HG02588 (cell line): ENCODE measurements around the gene SLC23A3.

Source experiments
- ATAC-seq: cut with Tn5 transposase; IDR thresholded peaks from one replicate; pipeline ENCODE4 v1.9.1; 2021; ENCODE audit warnings: mild to moderate bottlenecking, moderate library complexity; ENCODE audit not compliant: unreplicated experiment

The SLC23A3 gene

DNA sequence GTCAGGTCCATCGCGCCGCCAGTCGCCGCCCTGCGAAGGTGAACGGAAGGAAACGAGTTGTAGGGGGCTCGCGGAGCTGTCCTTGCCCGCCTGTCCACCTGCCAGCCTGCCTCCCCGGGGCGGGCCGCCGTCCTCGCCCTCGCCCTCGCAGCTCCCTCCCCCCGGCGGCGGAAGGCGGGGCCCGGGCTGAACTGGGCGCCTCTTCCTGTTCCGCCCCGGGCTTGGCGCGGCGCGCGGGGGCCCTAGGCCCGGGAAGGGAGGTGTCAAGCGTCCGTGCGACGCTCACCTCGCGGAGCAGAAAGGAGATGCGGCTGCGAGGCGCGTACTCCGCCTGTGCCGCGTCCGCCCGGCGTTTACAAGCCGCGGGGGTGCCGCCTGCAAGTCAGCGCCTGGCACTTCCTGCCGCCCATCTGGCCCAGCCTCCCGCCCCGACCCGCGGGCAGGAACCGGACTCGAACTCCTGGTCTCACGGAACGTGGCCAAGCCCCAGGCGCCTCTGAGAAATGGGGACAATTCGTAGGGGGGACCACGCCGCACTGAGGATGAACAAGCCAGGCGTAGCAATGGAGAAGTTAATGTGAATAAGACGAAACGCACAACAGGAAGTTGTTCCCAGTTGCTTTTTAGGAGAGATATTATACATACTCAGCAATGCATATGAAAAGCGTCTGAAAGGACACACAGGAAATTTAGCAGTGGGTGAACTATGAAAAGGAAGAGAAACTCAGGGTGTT lies 7.2 kb upstream of the SLC23A3 start, which contains the start of gene CNPPD1:
TSS of gene CNPPD1 (minus strand) at position 108 of the 734 bp plus-strand sequence. CDS start at position 11, 97 bp downstream.
- peak; percentile 68 for ATAC-seq

DNA sequence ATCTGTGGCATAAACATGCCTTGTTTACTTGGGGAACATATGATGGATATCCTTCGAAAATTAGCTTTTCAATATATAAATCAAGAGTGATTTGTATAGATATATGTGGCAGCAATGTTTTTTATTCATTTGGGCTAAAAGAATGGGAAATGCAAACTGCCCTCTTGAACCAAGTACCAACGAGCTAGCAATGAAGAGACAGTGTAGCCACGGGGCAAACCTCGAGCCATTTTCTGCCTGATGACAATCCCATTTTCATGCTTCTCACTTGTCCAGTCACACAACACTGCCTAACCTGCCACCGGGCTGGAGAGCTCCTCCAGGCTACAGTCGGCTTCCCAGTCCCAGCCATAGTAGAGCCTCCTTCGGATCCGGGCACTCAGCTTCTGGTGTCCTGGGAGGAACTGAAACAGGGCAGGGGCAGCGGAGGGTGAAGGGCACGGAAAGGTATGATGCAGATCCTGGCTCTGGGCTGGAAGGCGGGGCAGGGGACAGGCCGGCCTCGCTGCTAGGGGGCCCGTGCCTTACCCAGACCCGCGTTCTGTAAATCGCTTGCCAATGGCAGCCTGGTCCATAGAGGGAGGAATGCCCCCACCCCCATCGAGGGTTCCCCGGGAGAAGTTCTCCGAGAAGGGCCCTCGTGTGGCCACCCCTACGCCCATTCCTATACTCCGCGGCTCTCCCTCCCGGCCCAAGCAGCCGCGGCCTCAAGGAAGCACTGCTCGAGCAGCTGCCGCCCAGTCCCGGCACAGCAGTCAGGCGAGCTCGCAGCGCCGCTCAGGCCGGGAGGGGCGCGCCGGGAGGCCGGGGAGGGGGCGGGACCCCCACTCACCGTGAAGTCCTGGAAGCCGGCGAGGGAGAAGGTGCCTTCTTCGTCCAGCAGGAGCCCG lies 6.3 kb upstream of the SLC23A3 start:
- ATAC-seq, result peak; percentile 18

DNA sequence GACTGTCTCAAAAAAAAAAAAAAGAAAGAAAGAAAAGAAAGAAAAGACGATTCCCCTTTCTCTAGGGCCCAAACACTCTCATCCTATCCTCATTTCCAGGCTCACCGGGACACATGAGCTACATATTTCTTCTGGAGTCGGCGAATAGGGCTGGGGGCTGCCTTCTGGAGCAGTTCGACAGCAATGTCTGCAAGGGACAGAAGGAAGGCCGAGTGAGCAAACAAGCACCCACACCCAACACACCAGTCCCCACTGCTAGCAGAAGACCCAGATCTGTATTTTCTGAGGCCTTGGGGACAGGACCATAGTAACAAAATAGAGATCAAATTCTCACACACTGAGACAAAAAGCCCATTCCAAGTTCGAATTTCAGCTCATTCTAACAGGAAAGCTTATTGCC lies 5.7 kb upstream of the SLC23A3 start:
- no peak for ATAC-seq

GRCh38 chr2:219174801-219175200 lies 5.0 kb upstream of the SLC23A3 start:
- ATAC-seq, result no peak

GRCh38 chr2:219174146-219174545 lies 4.3 kb upstream of the SLC23A3 start:
- ATAC-seq, result no peak

DNA sequence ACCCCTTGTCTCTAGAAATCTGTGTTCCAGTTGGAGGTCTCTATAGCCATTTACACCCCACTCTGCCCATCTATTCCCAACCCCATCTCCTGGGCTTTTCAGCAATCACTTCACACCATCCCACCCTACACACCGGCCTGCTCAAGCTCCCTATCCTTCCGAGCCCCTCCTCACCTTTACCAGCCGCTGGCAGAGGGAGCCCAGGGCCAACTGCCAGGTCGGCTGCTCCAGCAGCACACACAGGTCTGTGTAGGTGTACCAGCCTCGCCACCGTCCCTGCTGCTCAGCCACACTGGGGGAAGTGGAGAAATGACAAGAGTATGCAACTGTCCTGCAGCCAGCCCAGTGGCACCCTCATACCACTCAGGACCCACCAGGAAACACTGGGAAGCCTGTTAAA lies 3.3 kb upstream of the SLC23A3 start:
- no peak for ATAC-seq

- ATAC-seq, result no peak
These were observed 2.7 kb upstream of the SLC23A3 start for GRCh38 chr2:219172231-219173154.

- ATAC-seq, result no peak
These were observed 1.4 kb upstream of the SLC23A3 start for GRCh38 chr2:219171231-219171651.

DNA sequence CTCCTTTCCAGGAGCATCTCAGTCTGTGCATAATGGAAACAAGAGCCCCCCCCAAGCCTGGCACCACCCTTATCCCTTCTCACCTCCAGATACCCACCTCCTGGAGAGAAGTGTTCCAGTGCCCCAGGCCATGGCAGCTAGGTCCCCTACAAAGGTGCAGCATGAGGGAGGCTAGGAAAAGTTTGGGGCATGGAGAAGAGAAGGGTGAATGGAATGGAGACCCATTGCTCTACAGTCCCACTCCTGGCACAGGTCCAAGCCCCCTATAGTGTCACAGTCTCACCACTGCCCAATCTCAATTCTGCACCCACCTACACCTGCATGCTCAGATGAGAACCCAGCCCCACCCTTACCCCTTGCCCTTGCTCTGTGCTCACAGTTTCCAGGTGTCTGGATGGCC lies 897 bp downstream of the SLC23A3 start:
- no peak for ATAC-seq

DNA sequence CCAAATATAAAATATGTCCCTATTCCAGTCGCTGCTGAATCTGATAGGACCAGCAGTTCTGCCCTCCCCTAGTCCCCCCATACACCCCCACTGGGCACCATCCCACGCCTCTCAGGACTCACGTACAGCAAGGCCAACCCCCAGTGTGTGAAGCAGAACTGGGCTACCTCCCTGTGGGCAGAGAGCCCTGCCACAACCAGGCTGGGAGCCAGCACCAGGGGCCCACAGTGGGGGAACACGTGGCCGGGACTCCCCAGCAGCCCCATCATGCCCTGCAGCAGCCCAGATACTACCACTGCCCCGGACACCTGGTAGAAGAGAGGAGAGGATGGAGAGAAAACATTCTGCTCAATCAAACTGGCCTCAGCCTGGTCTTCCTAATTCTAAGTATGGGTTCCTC lies 1.3 kb downstream of the SLC23A3 start:
- ATAC-seq, result no peak

GRCh38 chr2:219167997-219168396 lies 1.8 kb downstream of the SLC23A3 start:
- ATAC-seq, result no peak

DNA sequence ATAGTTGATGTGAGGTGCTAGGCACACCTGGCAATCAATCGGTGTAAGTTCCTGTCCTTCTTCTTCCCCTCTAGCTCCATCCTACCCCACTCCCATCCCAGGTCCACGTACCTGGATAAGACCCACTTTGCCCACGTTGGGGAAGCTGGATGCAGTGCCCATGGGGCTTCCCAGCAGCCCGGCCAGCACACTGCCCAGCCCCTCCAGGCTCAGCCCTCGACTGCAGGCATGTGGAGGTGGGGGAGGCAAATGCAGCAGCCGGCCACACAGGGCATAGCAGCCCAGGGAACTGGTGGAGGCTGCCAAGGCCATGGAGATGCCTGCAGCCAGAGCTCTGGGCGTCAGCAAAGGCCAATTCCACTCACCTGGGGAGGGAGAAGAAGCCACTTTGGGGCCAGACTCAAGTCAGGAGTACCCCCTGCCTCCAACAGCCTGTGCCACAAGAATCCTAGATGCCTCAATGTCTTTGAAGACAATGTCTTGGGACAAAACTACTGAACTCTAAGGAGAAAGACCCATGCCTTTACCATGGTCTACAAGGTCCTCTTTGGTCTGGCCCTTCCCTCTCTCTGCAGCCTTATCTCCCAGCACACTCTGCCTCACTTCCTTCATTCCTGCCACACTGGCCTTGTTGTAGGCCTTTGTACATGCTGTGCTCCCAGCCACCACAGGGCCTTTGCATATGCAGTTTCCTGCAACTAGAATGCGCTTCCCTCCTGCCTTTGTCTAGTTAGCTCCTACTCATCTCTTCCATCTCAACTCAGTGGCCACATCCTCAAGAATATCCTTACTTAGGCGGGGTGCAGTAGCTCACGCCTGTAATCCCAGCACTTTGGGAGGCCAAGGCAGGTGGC lies 4.5 kb downstream of the SLC23A3 start:
- ATAC-seq, result no peak

- ATAC-seq, result no peak
These were observed 6.7 kb downstream of the SLC23A3 start for GRCh38 chr2:219163156-219163555.

- ATAC-seq, result no peak
These were observed 8.7 kb downstream of the SLC23A3 start for GRCh38 chr2:219161097-219161496.

DNA sequence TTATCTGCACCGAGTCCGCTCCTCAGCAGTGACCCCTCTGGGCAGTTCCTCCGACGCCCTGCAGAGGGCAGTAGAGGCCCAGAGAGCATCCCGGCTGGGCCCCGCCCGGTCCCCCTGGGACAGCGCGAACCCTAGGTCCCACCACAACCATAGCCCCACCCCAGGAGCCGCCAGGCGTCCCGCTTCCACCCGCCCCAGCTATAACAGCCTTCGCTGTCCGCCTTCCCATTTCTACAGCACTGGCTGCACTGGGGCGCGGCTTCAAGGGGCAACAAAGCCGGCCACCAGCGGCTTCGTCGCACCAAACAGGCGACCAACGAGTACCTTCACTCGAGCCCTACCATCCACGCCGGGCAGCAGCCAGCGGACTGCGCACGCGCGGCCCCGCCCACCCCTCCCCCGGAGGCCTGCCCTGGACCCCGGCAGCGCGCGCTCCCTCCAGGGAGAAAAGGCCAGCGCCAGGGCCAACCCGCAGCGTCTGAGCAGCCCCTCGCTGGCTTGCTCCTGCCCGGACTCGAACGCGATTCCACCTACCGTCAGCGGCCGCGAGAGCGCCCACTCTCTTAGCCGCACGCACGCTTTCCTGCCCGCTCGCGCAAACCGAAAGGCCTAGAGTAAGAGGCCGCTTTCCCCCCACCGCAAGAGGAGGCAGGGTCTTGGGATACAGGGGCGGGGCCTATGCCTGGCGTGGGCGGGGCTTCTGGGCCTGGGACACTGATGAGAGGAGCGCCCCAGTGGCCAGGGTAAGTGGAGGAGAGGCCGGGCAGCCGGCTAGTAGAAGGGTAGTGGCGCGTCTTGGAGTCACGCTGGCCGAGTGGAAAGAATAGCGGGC lies 9.4 kb downstream of the SLC23A3 start, which contains the start of gene NHEJ1:
TSS of gene NHEJ1 (minus strand) at position 630 of the 832 bp plus-strand sequence. CDS start 2,453 bp downstream, outside the sequence.
- ATAC-seq, result peak; percentile 81

DNA sequence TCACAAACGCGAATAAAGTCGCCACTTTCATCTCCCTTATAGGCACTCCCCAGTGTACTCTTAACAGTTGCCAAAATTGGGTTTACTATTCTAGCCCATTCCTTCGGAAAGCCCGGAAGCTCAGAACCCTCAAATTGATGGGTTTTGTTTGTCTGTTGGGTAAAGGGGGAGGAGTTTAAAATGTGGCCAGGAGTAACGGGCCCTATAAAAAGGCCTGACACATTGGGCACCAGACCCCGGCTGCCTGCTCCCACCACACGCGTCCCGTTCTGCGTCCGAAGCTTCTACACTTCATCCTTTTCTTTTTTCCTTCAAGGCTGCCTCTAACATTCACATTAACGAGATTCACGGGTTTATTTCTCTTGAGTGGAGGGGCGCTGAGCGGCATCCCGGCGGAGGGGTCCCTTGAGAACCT lies 10.1 kb downstream of the SLC23A3 start:
- no peak for ATAC-seq

DNA sequence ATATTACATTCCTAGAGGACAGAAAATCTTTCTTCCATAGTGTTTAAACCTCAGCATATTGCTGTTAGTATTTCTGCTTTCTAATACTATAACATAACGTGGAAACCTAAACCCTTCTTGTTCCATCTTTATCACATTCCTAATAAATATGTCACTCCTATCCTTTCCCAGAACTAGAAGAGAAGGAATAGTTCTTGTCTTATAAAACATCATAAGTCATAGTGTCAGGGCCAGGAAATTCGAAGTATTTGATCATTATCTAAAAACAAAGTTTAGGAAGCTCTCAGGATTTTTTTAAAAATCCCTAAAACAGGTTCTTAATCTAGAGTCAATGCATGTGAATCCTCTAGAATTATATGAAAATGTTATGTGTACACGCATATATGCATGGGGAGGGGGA lies 11.2 kb downstream of the SLC23A3 start:
- ATAC-seq, result no peak

DNA sequence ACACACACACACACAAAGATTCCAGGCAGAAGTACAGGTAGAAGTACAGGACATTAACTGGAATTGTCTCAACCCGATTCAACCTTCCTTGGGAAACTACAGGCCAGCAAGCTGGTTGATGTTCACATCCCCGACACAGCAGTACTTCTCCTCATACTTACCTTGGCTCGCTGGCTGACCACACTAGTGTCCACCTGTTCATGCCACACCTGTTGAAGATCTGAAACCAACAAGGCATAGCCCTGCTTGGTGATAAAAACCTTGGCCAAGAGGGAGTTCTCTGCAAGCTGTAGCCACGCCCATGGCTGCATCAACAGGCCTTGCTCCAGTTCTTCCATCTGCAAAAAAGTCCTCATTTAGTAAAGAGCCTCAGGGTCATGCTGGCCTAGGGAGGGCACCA lies 11.8 kb downstream of the SLC23A3 start:
- ATAC-seq, result no peak

DNA sequence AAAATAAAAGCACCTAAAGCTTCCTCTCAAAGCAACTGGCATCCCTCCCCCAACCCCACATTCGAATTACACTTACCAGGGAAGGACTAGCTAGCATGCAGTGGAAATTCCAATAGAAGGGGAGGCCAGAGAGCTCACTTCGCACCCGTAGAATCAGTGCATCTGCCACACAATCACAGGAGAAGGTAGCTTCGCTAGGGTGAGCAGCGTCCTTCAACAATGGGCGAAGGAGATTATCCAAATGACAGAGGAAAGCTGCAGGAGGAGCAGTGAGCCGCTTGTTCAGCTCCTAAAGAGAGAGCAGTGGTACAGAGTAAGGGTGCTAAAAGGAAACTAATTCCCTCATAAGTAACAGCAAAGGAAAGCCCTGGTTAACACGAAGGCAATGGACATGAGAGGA lies 12.4 kb downstream of the SLC23A3 start:
- no peak for ATAC-seq
